CD14-positive monocyte (primary cell): Measurements from ENCODE around the gene SLC66A2. TPM values are rescaled to one million over a fixed set of nuclear protein-coding genes. Genes with fewer than 3 reads are reported as not detected.

Source experiments
- DNase-seq, 3 donors: peaks; one replicate each; pipeline ENCODE4 v3.0.0-alpha.2; 2011 to 2022
- H2AFZ ChIP-seq: 2 replicates; pipeline ENCODE4 v1.6.0; 2012; ENCODE audit warnings: mild to moderate bottlenecking, low read depth, low read length, inconsistent platforms; ENCODE audit not compliant: insufficient read depth, poor library complexity, severe bottlenecking
- H3K27ac ChIP-seq, 2 donors: 1 replicate in 1 of 2; 2 replicates in 1 of 2; pipeline ENCODE4 v1.5.1; 2012 to 2013; ENCODE audit warnings: low read length in 2 of 2, control low read depth in 1 of 2, inconsistent platforms in 1 of 2, low read depth in 1 of 2, mild to moderate bottlenecking in 1 of 2
- H3K27me3 ChIP-seq, 2 donors: one replicate each; pipeline versions ENCODE4 v1.6.0 to v1.6.1; 2011 to 2013; ENCODE audit warnings: low read length in 2 of 2; ENCODE audit not compliant: control insufficient read depth in 2 of 2, insufficient read depth in 2 of 2
- H3K36me3 ChIP-seq, 2 donors: replicated peaks in 1 of 2; 1 replicate in 1 of 2; 2 replicates in 1 of 2; pipeline versions ENCODE4 v1.5.1 to v1.6.1; 2012 to 2013; ENCODE audit warnings: low read length in 2 of 2, control low read depth in 1 of 2, inconsistent platforms in 1 of 2, mild to moderate bottlenecking in 1 of 2; ENCODE audit not compliant: insufficient read depth in 2 of 2, control insufficient read depth in 1 of 2
- H3K4me1 ChIP-seq, 2 donors: 1 replicate in 1 of 2; 2 replicates in 1 of 2; pipeline versions ENCODE4 v1.5.1 to v1.6.1; 2012 to 2013; ENCODE audit warnings: low read length in 2 of 2, control low read depth in 1 of 2, inconsistent platforms in 1 of 2, mild to moderate bottlenecking in 1 of 2, moderate library complexity in 1 of 2; ENCODE audit not compliant: insufficient read depth in 2 of 2, control insufficient read depth in 1 of 2
- H3K4me2 ChIP-seq: replicated peaks from 2 replicates; pipeline ENCODE3; 2012; ENCODE audit warnings: low read length, moderate library complexity, mild to moderate bottlenecking; ENCODE audit not compliant: poor library complexity, severe bottlenecking; ENCODE audit errors: extremely low read depth
- H3K4me3 ChIP-seq, 3 experiments: fragments of 200-600 bp in 1 of 3; sonication (generic) in 1 of 3; replicated peaks in 1 of 3; 1 replicate in 2 of 3; 2 replicates in 1 of 3; pipeline ENCODE4 v1.5.1; 2011 to 2013; ENCODE audit warnings: low read length in 3 of 3, mild to moderate bottlenecking in 3 of 3, control low read depth in 2 of 3, low read depth in 2 of 3, inconsistent platforms in 1 of 3, moderate library complexity in 1 of 3
- H3K79me2 ChIP-seq: 2 replicates; pipeline ENCODE4 v1.6.0; 2012; ENCODE audit warnings: mild to moderate bottlenecking, control low read depth, inconsistent platforms, low read length, moderate library complexity; ENCODE audit not compliant: insufficient read depth
- H3K9ac ChIP-seq: 2 replicates; pipeline ENCODE4 v1.6.0; 2017; ENCODE audit warnings: low read length, mild to moderate bottlenecking; ENCODE audit not compliant: insufficient read depth, poor library complexity, severe bottlenecking
- H3K9me3 ChIP-seq, 2 donors: replicated peaks in 1 of 2; 1 replicate in 1 of 2; 2 replicates in 1 of 2; pipeline versions ENCODE4 v1.5.1 to v1.6.1; 2012 to 2013; ENCODE audit warnings: low read length in 2 of 2, control low read depth in 1 of 2; ENCODE audit not compliant: control insufficient read depth in 1 of 2, insufficient read depth in 1 of 2
- H4K20me1 ChIP-seq: 2 replicates; pipeline ENCODE4 v1.6.0; 2012; ENCODE audit warnings: mild to moderate bottlenecking, low read length, control low read depth, moderate library complexity; ENCODE audit not compliant: insufficient read depth
- H3K27ac Mint-ChIP-seq, 7 donors: one replicate each; pipeline ENCODE4 v1.8.0; 2020; ENCODE audit warnings: mild to moderate bottlenecking in 7 of 7, mixed read lengths in 7 of 7, moderate library complexity in 6 of 7, inconsistent platforms in 2 of 7
- H3K27me3 Mint-ChIP-seq, 3 donors: one replicate each; pipeline ENCODE4 v1.8.0; 2021 to 2022; ENCODE audit warnings: low read depth in 3 of 3, mild to moderate bottlenecking in 3 of 3, mixed read lengths in 3 of 3, moderate library complexity in 3 of 3, inconsistent platforms in 1 of 3
- H3K36me3 Mint-ChIP-seq, 2 donors: one replicate each; pipeline ENCODE4 v1.8.0; 2020; ENCODE audit warnings: mixed read lengths in 2 of 2, inconsistent platforms in 1 of 2, mild to moderate bottlenecking in 1 of 2
- H3K4me1 Mint-ChIP-seq: one replicate; pipeline ENCODE4 v1.8.0; 2020; ENCODE audit warnings: mild to moderate bottlenecking, mixed read lengths
- H3K4me3 Mint-ChIP-seq, 2 donors: one replicate each; pipeline ENCODE4 v1.8.0; 2020; ENCODE audit warnings: mild to moderate bottlenecking in 2 of 2, mixed read lengths in 2 of 2, moderate library complexity in 1 of 2
- H3K9me3 Mint-ChIP-seq, 7 donors: one replicate each; pipeline ENCODE4 v1.8.0; 2020 to 2022; ENCODE audit warnings: mixed read lengths in 7 of 7, mild to moderate bottlenecking in 6 of 7, moderate library complexity in 6 of 7, inconsistent platforms in 2 of 7
- CTCF ChIP-seq: fragments of 200-600 bp; IDR thresholded peaks from one replicate; pipeline ENCODE4 v1.8.0; 2022; ENCODE audit warnings: antibody characterized with exemption, mild to moderate bottlenecking
- WGBS: methylation state at CpG from one replicate; pipeline ENCODE4 v1.1.5; 2013; ENCODE audit warnings: missing lambda C conversion rate; ENCODE audit not compliant: insufficient coverage; 5-methylcytosine and 5-hydroxymethylcytosine counted together
- intact Hi-C, 2 donors: fragments of 100-400 bp; cut with micrococcal nuclease; formaldehyde crosslinking; loops; one replicate each; pipeline versions ENCODE4 v1.15.0 to v1.15.1; 2023
- polyA plus RNA-seq, 3 donors: library from polyadenylated mRNA; depleted of rRNA in 1 of 3; unstranded in 2 of 3; stranded (reverse) in 1 of 3; fragments of 300-500 nt in 2 of 3; fragments of >200 nt in 1 of 3; fragmentation: Illumina TruSeq in 2 of 3; gene quantifications; 1 replicate in 2 of 3; 2 replicates in 1 of 3; pipeline ENCODE4 v1.2.3, GENCODE V29; 2012 to 2021

Gene SLC66A2
- polyA plus RNA-seq, 3 donors = 26.8 to 42.6 (median 33.8) TPM

- Mint-ChIP-seq H3K27ac (no peak overlapping the region), H3K36me3 (no peaks in the 10 kb centered on the region), H3K27me3 (peaks cover 0 to 3% (median 3%) of the 10 kb centered on the region in 3 donors), H3K4me3 (no peak overlapping the region), H3K9me3 (peaks cover 3 to 19% (median 14%) of the 10 kb centered on the region in 7 donors), H3K4me1 (peaks cover 4% of the 10 kb centered on the region)
- no peak overlapping the region for H2AFZ ChIP-seq
- no peaks in the 10 kb centered on the region for H3K4me1 ChIP-seq
- H3K36me3 ChIP-seq = no peaks in the 10 kb centered on the region
- H3K4me3 ChIP-seq = no peak overlapping the region
- intact Hi-C loops = no loop called here
- H3K27ac ChIP-seq = no peak overlapping the region
- no peak for TF ChIP-seq CTCF
- WGBS = 88% methylated on average over 30 of the region's 32 CpGs
- H3K9ac ChIP-seq = no peak overlapping the region
- no peaks in the 10 kb centered on the region for H3K27me3 ChIP-seq
- no peak for DNase-seq
- no peaks in the 10 kb centered on the region for H4K20me1 ChIP-seq
- no peaks in the 10 kb centered on the region for H3K79me2 ChIP-seq
- no peak overlapping the region for H3K4me2 ChIP-seq
- H3K9me3 ChIP-seq = peaks cover 0 to 29% of the 10 kb centered on the region in 2 donors
These were observed 81.7 kb downstream of the SLC66A2 start for GRCh38 chr18:79869591-79870300.

GRCh38 chr18:79868811-79869541, 82.5 kb downstream of the SLC66A2 start:
- no peak overlapping the region for H3K27ac ChIP-seq
- peaks cover 0 to 29% of the 10 kb centered on the region in 2 donors for H3K9me3 ChIP-seq
- H3K27ac Mint-ChIP-seq = peak overlapping the region in 1 of 7 donors; percentile 64
- no peaks in the 10 kb centered on the region for H3K4me1 ChIP-seq
- no peak overlapping the region for H3K4me2 ChIP-seq
- no peak overlapping the region for H3K4me3 Mint-ChIP-seq
- H3K27me3 Mint-ChIP-seq = peaks cover 0 to 3% (median 3%) of the 10 kb centered on the region in 3 donors
- no peaks in the 10 kb centered on the region for H3K36me3 Mint-ChIP-seq
- no peak overlapping the region for H2AFZ ChIP-seq
- H3K79me2 ChIP-seq = no peaks in the 10 kb centered on the region
- H3K9me3 Mint-ChIP-seq = peaks cover 3 to 19% (median 14%) of the 10 kb centered on the region in 7 donors
- no peaks in the 10 kb centered on the region for H4K20me1 ChIP-seq
- H3K36me3 ChIP-seq = no peaks in the 10 kb centered on the region
- no peak overlapping the region for H3K9ac ChIP-seq
- H3K4me1 Mint-ChIP-seq = peaks cover 4% of the 10 kb centered on the region
- no peak for DNase-seq
- no peak overlapping the region for H3K4me3 ChIP-seq
- intact Hi-C loops = no loop called here
- TF ChIP-seq CTCF = no peak
- no peaks in the 10 kb centered on the region for H3K27me3 ChIP-seq
- 97% methylated on average over 30 of the region's 32 CpGs for WGBS
